HepG2 (cell line): ENCODE results near the gene HLA-DRB5.

Experiments used
- EZH2 ChIP-seq: conservative IDR thresholded peaks from 2 replicates; pipeline ENCODE4 v1.6.1; 2012; ENCODE audit warnings: mild to moderate bottlenecking, low read depth, low read length, moderate library complexity
- PCBP2 ChIP-seq: fragments of 200-400 bp; formaldehyde crosslinking; optimal IDR thresholded peaks from 2 replicates; pipeline ENCODE3; 2018; ENCODE audit warnings: low read length, low read depth; ENCODE audit not compliant: poor library complexity, severe bottlenecking
- RCOR2 ChIP-seq: IDR thresholded peaks from 2 replicates; pipeline ENCODE4 v1.6.1; 2016; ENCODE audit warnings: missing biosample characterization, missing genetic modification reagents
- SP1 ChIP-seq, 2 experiments: fragments of 450-650 bp in 1 of 2; sonication (generic) in 1 of 2; formaldehyde crosslinking in 1 of 2; IDR thresholded peaks; 2 replicates each; pipeline versions ENCODE4 v1.4.0 to v1.6.1; 2016 to 2020; ENCODE audit warnings: missing genetic modification reagents in 1 of 2
- TBX3 ChIP-seq: fragments of 450-650 bp; IDR thresholded peaks from 2 replicates; pipeline ENCODE4 v1.6.1; 2017; ENCODE audit warnings: antibody characterized with exemption, mild to moderate bottlenecking, inconsistent platforms, borderline replicate concordance
- TF ChIP-seq, protein P1 (sequence below): IDR thresholded peaks from 2 replicates; pipeline ENCODE4 v1.6.1; 2016; ENCODE audit warnings: low read depth, borderline replicate concordance

- TF ChIP-seq SP1 (IDR thresholded peaks at IDR 0.05) = no peak
- TF ChIP-seq SP1 (CRISPR knock-in tag; IDR thresholded peaks at IDR 0.05) = no peak
- TF ChIP-seq PCBP2 = no peak
- no peak for TF ChIP-seq TBX3
- TF ChIP-seq, protein P1, sequence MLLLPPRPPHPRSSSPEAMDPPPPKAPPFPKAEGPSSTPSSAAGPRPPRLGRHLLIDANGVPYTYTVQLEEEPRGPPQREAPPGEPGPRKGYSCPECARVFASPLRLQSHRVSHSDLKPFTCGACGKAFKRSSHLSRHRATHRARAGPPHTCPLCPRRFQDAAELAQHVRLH (CRISPR knock-in tag) = no peak
- no peak for TF ChIP-seq EZH2
- TF ChIP-seq RCOR2 (CRISPR knock-in tag) = no peak
Measured at GRCh38 chr6:32492351-32492750, 37.7 kb downstream of the HLA-DRB5 start.
